Measurements from ENCODE around the gene KCNA10.

DNA sequence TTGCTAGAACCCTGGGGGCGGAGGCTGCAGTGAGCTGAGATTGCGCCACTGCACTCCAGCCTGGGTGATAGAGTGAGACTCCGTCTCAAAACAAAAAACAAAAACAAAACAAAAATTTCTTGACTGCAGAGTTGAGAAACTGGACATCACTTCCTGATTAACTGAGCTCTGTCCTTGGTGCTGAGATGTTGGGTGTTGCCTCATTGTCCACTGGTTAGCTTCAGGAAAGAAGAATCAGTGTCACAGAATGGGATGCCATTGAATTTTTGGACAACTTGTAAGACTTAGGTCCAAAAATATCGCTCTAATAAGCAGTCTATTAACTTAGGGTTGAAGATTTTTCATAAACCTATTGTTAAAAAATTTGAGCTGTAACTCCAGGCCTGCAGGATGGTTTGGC, 23.8 kb upstream of the KCNA10 start:
- no peak for TF ChIP-seq POLR2A (IDR thresholded peaks at IDR 0.05)
- TF ChIP-seq, protein P1, sequence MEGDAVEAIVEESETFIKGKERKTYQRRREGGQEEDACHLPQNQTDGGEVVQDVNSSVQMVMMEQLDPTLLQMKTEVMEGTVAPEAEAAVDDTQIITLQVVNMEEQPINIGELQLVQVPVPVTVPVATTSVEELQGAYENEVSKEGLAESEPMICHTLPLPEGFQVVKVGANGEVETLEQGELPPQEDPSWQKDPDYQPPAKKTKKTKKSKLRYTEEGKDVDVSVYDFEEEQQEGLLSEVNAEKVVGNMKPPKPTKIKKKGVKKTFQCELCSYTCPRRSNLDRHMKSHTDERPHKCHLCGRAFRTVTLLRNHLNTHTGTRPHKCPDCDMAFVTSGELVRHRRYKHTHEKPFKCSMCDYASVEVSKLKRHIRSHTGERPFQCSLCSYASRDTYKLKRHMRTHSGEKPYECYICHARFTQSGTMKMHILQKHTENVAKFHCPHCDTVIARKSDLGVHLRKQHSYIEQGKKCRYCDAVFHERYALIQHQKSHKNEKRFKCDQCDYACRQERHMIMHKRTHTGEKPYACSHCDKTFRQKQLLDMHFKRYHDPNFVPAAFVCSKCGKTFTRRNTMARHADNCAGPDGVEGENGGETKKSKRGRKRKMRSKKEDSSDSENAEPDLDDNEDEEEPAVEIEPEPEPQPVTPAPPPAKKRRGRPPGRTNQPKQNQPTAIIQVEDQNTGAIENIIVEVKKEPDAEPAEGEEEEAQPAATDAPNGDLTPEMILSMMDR (IDR thresholded peaks at IDR 0.05) = no peak
